Right forelimb (tissue), 1 donor: ENCODE data around the gene RASA1.
"Not testable (repeated sequence)": the region's sequence is repeated elsewhere in the genome, so short reads cannot be mapped to it uniquely, and the experiment has no call there.

Experiments
- DNase-seq: peaks from one replicate; pipeline ENCODE4 v3.0.0-alpha.2; 2018

The RASA1 gene

DNA sequence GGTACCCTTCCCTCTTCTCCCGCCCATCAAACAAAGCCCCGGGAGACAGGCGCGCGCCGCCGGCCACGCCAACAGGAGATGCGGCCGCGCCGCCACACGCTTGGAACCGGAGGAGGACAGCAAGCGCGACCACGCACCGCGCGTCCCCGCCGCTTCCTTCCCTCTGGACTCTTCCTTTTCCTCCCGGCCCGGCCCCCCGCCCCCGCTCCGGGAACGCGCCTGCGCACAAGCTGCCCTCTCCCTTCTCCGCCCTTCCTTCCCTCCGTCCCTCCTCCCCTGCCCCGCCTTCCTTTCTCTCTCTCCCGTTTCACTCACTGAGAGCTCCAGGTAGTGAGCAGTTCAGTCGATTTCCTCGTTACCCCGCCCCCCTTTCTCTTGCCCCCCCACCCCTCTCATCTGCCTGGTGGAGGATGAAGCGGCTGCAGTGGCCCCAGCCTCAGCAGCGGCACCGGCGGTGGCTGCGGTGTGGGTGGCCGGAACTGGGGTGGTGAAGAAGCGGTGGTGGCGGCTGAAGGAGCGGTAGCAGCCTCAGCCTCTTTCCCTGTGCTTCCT, at the start of gene RASA1:
Gene RASA1, plus strand, starts transcription at position 310 of the 552 bp plus-strand sequence. CDS start 569 bp downstream, outside the sequence.
- peak; percentile 99 for DNase-seq

DNA sequence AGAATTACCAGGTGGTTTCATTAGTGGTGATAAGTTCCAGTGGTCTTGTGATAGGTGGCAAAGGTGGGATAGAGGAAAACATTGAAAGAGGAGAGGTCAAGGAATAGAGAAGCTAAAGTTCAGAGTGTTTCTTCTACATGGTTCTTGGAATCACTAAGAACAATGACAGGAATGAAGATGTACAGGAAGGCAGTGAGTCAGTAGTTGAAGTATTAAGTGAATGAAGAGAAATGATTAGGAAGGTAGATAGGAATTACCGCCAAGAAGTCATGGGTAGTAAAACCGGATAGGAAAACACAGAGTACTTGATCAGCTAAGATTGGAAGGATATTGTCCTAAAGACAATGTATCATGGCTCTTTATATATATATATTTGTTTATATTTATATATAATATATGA, 37.9 kb upstream of the RASA1 start:
- DNase-seq: no peak

DNA sequence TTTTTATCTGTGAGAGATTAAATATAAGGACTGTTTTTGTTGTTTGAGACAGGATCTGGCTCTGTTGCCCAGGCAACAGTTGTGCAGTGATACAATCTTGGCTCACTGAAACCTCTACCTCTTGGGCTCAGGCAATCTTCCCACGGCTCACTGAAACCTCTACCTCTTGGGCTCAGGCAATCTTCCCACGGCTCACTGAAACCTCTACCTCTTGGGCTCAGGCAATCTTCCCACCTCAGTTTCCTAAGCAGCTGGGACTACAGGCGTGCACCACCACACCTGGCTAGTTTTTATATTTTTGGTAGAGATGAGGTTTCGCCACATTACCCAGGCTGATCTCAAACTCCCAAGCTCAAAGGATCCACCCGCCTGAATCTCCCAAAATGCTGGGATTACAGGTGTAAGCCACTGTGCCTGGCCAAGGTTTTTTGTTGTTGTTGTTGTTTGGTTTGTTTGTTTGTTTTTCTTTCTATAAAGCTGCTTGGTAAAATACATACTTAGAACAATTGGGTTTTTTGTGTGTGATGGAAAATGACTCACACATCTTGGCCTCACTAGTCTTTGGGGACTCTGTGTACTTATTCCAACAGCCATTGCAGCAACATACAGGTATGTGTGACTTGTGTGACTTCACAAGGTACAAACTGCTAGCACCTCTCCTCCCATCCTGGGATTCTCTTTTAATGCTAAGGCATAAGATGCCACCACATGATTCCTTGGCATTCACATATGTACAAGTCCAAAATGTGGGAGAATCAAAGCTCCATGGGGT, 36.5 kb upstream of the RASA1 start:
- no peak for DNase-seq

DNA sequence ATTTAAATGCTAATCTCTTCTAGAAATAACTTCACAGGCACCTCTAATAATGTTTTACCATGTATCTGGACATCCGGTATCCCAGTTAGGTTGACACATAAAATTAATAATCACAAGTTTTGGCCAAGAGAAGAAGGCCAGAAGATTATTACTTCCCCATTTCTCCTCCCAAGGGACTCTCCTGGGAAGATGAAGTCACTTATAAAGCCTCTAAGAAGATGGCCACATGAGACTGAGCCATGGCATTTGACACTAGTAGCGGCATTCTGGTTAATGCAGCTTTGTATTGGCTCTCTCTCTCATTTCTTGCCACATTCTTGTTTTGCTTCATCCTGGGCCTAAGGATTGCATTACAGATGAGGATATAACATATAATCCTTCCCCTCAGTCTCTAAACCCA, 34.5 kb upstream of the RASA1 start:
- DNase-seq: no peak

DNA sequence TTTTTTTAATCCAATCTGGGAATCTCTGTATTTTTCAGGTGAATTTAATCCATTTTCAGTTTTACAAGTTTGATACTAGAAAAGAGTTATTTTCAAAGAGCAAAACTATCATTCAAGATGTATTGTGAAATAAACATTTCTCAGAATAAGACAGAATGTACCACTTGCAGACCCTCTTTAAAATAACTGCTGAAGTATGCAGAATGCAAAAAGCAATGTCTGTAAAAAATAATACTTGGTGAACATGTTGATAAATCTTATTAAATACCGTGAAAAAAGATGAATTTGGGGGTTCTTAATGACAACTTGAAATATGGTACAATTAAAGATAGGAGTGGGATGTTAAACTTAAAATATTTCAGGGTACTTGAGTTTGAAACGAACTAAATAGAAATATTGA, 26.1 kb upstream of the RASA1 start:
- no peak for DNase-seq

DNA sequence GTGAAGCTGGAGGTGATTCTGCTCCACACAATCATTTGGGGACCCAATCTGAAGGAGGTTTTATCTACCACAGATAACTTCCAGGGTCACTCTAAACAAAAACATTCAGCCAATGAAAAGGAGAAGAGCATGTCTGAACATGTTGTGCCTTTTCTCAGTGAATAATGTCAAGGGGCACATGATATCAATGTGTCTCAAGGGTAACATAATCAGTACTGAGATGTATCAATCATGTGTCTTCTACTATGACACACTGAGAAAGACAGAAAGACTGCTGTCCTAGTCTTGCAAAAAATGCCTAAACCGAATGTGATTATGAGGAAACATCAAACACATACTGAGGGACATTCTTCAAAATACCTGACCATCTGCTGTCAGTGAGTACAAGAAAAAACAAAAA, 25.4 kb upstream of the RASA1 start:
- DNase-seq: no peak

DNA sequence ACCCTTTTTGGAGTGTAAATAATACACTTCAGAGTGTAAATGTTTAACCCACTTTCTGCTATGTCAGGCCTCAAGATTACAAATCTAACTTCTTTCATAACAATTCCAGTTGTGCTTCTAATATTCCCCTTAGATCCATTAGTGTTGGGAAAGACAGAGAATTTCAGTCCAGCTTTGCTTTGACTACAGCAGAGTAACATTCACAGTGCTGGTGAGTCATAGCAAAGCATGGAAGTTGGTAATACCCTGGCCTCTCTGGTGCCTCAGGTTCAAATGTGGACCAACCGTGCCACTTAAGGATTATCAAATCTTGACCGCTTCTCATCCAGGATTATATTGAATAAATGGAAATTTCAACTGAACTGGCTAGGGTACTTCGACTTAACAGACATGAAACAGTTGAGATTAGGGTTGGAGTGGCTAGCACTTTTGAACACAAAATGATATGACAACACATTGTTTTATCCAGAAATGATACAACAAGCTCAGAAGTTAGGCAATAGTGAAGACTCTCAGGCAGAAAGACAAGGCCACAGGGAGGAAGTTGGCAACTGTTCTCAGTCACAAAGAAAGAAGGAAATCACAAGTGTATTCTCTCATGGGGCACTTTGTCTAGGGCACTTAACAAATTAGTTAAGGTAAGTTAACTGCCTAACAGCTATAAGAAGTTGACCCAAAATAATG, 24.4 kb upstream of the RASA1 start:
- DNase-seq: no peak

DNA sequence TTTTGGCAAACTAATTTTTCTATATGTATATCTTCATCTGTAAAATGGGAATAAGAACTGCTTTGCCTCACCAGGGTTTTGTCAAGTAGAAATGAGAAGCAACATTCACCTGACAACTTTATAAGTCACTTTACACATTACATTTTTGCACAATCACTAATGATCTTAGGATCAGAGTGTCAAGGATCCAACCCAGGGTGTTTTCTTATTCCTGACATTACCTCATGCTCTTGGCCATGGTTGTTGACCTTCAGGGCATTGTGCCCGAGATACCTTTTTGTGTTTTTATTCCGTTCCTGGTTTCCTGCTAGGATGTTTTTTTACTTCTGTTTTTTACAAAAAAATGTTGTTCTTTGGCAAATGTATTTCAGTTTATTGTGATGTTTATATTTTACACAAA, 22.2 kb upstream of the RASA1 start:
- DNase-seq: no peak

DNA sequence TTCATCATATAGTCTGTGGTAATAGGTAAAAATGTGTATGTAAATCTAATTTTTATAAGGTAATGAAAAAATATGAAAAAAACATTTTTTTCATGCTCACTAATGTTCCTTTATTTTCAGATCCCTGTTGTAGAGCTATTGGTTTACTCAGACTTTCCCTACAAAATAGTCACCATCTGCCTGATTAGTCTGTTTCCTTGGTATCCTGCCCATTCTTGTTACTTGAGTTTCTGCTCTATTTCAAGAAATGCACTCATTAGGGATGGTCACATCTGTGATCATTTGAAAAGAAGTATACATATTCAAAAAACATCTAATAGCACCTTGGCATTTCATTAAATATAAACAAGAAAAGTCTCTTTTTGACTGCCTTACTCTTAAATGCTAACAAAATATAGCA, 21.6 kb upstream of the RASA1 start:
- DNase-seq: no peak

DNA sequence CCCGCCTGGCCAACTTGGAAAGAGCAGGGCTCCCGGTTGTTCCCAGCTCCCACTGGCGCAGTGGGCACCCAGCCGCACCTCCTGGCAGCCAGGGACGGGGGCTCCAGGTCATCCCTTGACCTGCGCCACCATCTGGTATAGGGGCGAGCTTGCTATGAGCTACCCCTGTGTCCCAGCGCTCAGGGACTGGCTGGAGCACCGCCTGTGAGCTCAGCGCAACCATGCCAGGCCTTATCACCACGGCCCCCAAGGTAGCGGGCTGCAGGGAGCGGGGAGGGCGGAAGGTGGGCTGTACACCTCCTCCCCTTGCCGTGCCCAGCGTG, 15.4 kb upstream of the RASA1 start:
- DNase-seq: no peak

DNA sequence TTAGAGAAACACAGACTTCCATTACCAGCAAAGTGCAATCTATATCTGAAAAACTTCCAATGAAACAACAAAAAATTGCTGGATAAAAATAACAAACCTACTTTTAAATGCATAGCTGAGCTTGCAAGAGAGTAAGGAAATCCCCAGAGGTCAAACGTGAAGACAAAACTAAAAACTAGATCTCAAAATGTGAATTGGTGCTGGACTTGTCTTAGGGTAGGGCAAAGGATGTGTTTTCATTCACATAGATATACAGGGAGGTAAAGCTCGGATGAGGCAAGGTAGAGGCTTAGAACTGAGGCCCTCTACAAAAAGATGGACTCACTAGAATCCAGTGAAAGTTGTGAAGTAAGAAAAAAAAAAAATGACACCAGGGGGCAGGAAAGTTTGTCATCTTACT, 13.6 kb upstream of the RASA1 start:
- DNase-seq: no peak

DNA sequence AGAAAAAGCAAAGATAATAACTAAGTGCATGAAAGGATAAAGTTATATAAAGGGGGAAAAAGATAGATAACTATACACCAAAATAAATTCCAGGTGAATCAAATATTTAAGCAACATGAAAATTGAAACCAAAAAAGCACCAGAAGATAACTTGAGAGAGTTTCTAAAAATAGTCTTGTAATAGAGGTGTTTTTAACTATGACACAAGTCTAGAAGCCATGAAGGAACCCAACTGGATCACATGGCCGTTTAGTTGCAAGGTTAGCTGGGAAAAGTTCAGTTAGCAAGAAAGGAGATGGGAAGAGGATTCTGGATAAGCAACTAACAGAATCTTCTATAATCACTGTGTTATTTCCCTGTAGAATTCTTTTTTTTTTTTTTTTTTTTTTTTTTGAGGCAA, 9.2 kb upstream of the RASA1 start:
- DNase-seq: no peak

DNA sequence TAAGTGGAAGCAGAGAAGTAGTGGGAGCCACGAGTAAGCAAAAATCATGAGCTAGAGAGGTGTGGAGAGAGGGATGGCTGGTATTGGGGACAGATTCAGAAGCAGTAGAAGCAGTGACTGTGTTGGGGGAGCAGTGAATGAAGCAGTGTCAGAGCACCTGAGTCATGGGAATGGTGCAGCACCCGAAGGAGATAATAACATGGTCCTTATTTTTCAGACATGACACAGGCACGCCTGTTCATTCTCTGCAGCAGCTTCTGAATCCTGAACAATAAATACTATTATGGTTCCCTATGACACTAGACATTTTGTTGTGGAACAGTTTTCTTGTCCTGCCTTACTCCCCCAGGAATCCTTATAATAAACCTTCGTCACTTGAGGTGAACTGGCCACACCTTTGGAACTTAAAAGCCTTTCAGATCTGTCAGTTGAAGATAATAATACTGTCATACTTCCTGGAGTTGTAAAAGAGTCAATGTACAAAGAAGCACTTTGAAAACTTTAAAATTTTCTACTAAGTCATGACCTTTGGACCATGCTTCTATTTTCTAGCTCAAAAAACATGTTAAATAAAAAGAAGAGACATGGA, 7.0 kb upstream of the RASA1 start:
- DNase-seq: no peak

DNA sequence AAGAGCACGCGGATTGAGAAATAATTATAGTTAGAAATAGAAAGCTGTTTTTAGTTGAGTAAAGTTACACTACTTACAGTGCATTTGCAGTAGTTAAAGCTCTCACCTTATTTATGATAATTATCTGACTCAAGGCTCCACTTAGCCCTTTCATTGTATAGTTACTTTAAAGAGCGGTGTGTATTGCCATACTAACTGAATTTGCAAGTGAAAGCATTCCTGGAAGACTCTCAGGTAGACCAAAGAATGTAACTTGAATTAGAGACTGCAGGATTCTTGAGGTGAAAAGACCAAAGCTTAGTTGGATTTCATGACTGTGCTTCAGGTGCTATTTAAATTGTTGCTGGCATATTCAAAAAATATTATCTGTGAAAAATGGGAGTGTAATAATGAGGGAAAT, 4.2 kb upstream of the RASA1 start:
- no peak for DNase-seq

DNA sequence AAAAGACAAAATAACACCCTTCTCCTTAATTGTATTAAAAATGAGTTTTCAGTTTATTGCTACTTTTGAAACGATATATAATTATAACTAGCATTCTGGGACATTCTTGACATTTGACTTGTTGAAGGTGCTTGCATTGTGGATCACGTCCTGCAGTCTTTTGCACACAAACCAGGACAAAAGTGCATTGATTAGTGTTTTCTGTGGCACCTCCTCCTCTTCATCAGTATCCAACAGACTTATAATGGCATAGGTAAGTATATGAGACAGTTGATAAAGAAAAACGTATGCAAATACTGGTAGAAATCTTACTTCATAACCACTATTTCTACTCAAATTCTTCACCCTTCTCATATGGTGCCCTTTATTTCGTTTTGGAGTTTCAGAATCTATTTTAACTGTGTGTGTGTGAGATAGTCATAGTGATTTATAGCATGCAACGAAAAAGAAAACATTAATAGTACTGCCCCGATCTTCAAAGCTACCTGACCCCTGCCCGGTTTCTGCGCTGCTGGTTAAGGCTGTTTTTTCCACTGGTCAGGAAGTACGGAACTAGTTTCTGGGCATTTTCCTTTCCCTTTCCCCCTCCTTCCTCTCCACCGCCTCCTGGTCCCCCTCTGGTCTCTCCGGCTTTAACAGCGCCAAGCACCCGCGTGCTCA, 639 bp upstream of the RASA1 start:
- no peak for DNase-seq

DNA sequence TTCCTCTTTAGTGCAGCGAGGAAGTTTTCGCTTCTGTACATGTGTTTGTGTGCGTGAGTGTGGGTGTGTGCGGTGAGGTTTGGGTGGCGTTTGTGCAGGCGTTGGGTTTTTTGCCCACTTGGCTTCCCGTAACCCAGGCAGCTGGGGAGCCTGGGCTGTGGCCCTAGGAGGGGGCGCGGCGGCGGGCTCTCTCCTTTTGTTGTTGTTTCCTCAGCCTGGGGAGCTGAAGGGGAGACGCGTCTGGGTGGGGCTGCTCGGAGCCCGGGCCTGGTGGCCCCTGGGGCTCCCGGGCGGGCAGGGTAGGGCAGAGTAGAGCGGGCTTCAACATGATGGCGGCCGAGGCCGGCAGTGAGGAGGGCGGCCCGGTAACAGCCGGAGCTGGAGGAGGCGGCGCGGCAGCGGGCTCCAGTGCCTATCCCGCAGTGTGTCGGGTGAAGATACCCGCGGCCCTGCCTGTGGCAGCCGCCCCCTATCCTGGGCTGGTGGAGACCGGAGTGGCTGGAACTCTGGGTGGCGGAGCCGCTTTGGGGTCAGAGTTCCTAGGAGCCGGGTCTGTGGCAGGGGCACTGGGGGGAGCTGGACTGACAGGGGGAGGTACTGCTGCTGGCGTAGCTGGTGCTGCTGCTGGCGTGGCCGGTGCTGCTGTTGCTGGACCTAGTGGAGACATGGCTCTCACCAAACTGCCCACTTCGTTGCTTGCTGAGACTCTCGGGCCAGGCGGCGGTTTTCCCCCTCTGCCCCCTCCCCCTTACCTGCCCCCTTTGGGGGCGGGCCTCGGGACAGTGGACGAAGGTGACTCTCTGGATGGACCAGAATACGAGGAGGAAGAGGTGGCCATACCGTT, 665 bp downstream of the RASA1 start:
- peak; percentile 86 for DNase-seq

DNA sequence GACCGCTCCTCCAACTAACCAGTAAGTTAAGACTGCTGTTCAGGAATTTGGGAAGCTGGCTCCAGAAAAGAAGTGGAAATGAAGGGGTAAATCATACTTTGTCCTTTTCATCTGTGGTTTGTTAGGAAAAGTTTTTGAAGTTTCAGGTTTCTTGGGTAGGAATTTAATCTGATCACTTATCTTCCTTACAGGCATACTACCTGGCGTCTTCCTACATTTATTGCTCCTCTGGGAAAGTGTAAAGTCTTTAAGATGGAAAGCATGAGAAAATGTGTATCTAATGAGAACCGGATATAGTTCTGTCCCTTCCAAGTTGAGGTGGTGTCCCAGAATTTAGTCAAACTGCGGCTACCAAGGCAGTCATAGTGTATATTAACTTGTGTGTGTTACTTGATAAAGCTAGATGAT, 1.3 kb downstream of the RASA1 start:
- no peak for DNase-seq

DNA sequence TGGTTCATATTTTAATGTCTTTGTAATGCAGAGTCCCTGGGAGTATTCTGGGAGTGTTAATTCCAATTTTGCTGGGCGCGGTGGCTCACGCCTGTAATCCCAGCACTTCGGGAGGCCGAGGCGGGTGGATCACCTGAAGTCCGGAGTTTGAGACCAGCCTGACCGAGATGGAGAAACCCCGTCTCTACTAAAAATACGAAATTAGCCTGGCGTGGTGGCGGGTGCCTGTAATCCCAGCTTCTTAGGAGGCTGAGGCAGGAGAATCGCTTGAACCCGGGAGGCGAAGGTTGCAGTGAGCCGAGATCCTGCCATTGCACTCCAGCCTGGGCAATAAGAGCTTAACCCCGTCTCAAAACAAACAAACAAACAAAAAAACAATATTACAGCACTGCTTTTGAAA, 3.2 kb downstream of the RASA1 start:
- not testable (repeated sequence) for DNase-seq

DNA sequence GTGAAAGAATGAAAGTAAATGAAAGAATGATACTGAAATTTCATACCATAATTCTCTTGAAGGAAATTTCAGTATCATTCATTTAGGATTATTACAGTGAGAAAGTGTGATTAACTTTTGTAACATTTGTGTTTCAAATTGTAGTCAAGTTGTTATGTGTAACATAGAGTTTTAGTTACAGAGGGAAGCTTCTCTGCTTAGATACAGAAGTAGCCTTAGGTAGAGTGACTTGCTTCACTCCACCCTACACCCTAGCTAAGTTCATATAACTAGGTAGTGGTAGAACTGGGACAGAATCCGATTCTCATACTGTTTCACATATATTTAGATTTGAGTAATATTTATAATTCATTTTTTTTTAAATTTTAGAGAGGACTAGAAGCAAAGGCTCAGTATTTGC, 9.0 kb downstream of the RASA1 start:
- DNase-seq: no peak

DNA sequence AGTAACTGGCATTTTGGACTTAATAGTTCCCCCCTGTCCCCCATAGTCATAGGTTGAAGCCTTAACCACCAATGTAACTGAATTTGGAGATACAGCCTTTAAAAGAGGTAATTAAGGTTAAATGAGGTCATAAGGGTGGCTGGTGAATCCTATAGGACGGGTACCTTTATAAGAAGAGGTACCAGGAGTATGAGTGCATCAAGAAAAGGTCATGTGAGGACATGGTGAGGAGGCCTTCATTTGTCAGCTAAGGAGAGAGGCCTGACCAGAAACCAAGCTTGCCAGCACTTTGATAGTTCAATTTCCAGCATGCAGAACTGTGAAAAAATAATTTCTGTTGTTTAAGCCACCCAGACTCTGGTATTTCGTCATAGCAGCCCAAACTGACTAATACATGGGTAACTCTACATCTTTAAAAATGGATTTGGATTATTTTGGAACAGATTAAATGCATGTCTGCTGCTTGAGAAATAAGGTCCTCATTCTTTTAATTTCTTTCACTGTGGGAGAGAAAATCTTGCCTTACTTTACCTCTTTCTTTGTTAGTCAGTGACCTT, 9.7 kb downstream of the RASA1 start:
- DNase-seq: no peak

DNA sequence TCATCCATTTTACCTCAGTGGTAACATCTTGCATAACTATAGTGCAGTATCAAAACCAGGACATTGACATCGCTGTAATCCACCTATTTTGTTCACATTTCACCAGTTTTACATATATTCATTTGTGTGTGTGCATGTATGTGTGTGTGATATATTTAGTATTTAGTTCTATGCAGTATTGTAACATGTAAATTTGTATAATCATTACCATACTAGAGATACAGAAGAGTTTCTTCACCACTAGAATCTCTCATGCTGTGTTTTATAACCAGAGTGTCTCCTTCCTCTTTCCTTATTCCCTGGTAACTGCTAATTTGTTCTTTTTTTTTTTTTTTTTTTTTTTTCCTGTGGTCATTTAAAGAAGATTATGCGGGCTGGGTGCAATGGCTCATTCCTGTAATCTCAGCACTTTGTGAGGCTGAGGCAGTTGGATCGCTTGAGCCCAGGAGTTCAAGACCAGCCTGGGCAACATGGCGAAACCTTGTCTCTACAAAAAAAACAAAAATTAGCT, 11.0 kb downstream of the RASA1 start:
- no peak for DNase-seq

DNA sequence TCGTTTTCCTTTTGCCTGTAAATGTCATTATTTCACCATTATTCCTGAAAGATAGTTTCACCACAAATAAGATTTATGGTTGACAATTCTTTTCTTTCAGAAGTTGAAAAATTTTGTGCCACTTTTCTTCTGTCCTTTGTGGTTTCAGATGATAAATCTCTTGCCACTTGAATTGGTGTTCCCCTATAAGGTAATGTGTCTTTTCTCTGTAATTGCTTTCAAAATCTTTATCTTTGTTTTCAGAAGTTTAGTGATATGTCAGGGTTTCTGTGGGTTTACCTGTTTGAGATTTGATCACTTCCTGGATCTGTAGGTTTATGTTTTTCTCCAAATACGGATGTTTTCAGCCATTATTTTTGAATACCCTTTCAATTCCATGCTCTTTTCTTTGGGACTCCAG, 14.6 kb downstream of the RASA1 start:
- DNase-seq: no peak
